SK-N-SH treated with all-trans-retinoic acid at 6 μM for 48 hours (cell line): Measurements from ENCODE around the gene SI.

Source experiments
- ATAC-seq: fragments of 200-7000 bp; cut with Tn5 transposase; 3 replicates; pipeline ENCODE4 v1.9.1; 2020; ENCODE audit warnings: mild to moderate bottlenecking, moderate library complexity
- ARNTL ChIP-seq: fragments of 450-650 bp; formaldehyde crosslinking; IDR thresholded peaks from 2 replicates; pipeline ENCODE4 v1.5.0; 2020; ENCODE audit warnings: low read depth, mild to moderate bottlenecking, moderate library complexity, borderline replicate concordance
- BACH2 ChIP-seq: fragments of 250-450 bp; sonication (Bioruptor Pico); IDR thresholded peaks from 2 replicates; pipeline ENCODE4 v1.9.0; 2021; ENCODE audit warnings: mild to moderate bottlenecking, borderline replicate concordance
- CREB5 ChIP-seq: fragments of 250-450 bp; sonication (Bioruptor Pico); IDR thresholded peaks from 2 replicates; pipeline ENCODE4 v1.5.1; 2020; ENCODE audit warnings: low read depth, mild to moderate bottlenecking, moderate library complexity
- CSRNP3 ChIP-seq: fragments of 250-450 bp; sonication (Bioruptor Pico); IDR thresholded peaks from 2 replicates; pipeline ENCODE4 v1.5.1; 2021; ENCODE audit warnings: mild to moderate bottlenecking, moderate library complexity
- ESRRG ChIP-seq: fragments of 250-450 bp; sonication (Bioruptor Pico); IDR thresholded peaks from 2 replicates; pipeline ENCODE4 v1.6.1; 2021; ENCODE audit warnings: mild to moderate bottlenecking
- GLIS3 ChIP-seq: fragments of 250-450 bp; sonication (Bioruptor Pico); IDR thresholded peaks from 2 replicates; pipeline ENCODE4 v1.5.0; 2020; ENCODE audit warnings: mild to moderate bottlenecking, moderate library complexity
- ISL1 ChIP-seq: fragments of 250-450 bp; sonication (Bioruptor Pico); IDR thresholded peaks from 2 replicates; pipeline ENCODE4 v2.1.2; 2022; ENCODE audit warnings: mild to moderate bottlenecking, moderate library complexity
- PATZ1 ChIP-seq: fragments of 250-450 bp; sonication (Bioruptor Pico); IDR thresholded peaks from 2 replicates; pipeline ENCODE4 v1.8.0; 2020; ENCODE audit warnings: mild to moderate bottlenecking, moderate library complexity, borderline replicate concordance
- POU6F1 ChIP-seq: fragments of 250-450 bp; sonication (Bioruptor Pico); IDR thresholded peaks from 2 replicates; pipeline ENCODE4 v1.8.0; 2021; ENCODE audit warnings: low read depth, mild to moderate bottlenecking, moderate library complexity, borderline replicate concordance
- PPARA ChIP-seq: fragments of 250-450 bp; sonication (Bioruptor Pico); IDR thresholded peaks from 2 replicates; pipeline ENCODE4 v1.5.0; 2020; ENCODE audit warnings: mild to moderate bottlenecking, borderline replicate concordance
- RARB ChIP-seq: fragments of 250-450 bp; sonication (Bioruptor Pico); IDR thresholded peaks from 2 replicates; pipeline ENCODE4 v1.8.0; 2021; ENCODE audit warnings: mild to moderate bottlenecking, moderate library complexity
- SNAI2 ChIP-seq: fragments of 250-450 bp; sonication (Bioruptor Pico); IDR thresholded peaks from 2 replicates; pipeline ENCODE4 v1.5.0; 2020; ENCODE audit warnings: mild to moderate bottlenecking, moderate library complexity
- TCF4 ChIP-seq: fragments of 250-450 bp; sonication (Bioruptor Pico); IDR thresholded peaks from 2 replicates; pipeline ENCODE4 v1.8.0; 2021; ENCODE audit warnings: mild to moderate bottlenecking, moderate library complexity, borderline replicate concordance
- TOX ChIP-seq: fragments of 250-450 bp; sonication (Bioruptor Pico); IDR thresholded peaks from 2 replicates; pipeline ENCODE4 v1.8.0; 2021; ENCODE audit warnings: mild to moderate bottlenecking, moderate library complexity, borderline replicate concordance
- TSHZ2 ChIP-seq: fragments of 250-450 bp; sonication (Bioruptor Pico); IDR thresholded peaks from 2 replicates; pipeline ENCODE4 v1.5.0; 2020; ENCODE audit warnings: mild to moderate bottlenecking, moderate library complexity
- ZC3H10 ChIP-seq: fragments of 250-450 bp; sonication (Bioruptor Pico); IDR thresholded peaks from 2 replicates; pipeline ENCODE4 v1.5.1; 2021; ENCODE audit warnings: mild to moderate bottlenecking, moderate library complexity
- ZFP3 ChIP-seq: fragments of 250-450 bp; sonication (Bioruptor Pico); IDR thresholded peaks from 2 replicates; pipeline ENCODE4 v1.5.0; 2020; ENCODE audit warnings: mild to moderate bottlenecking, moderate library complexity
- ZFP30 ChIP-seq: fragments of 450-650 bp; formaldehyde crosslinking; IDR thresholded peaks from 2 replicates; pipeline ENCODE4 v1.5.0; 2022; ENCODE audit warnings: mild to moderate bottlenecking, moderate library complexity
- ZNF565 ChIP-seq: fragments of 450-650 bp; formaldehyde crosslinking; conservative IDR thresholded peaks from 2 replicates; pipeline ENCODE4 v1.5.0; 2020; ENCODE audit warnings: low read depth, mild to moderate bottlenecking, moderate library complexity
- ZNF70 ChIP-seq: fragments of 450-650 bp; formaldehyde crosslinking; IDR thresholded peaks from 2 replicates; pipeline ENCODE4 v1.5.0; 2020; ENCODE audit warnings: mild to moderate bottlenecking, moderate library complexity
- ZNF8 ChIP-seq: fragments of 450-650 bp; formaldehyde crosslinking; IDR thresholded peaks from 2 replicates; pipeline ENCODE4 v1.5.0; 2020; ENCODE audit warnings: mild to moderate bottlenecking, moderate library complexity

The SI gene

GRCh38 chr3:165111401-165111800 is 33.1 kb upstream of the SI start:
- no peak for TF ChIP-seq CSRNP3 (CRISPR knock-in tag)
- ATAC-seq, result no peak

- ATAC-seq, result no peak
- TF ChIP-seq SNAI2, result no peak
- TF ChIP-seq ESRRG (CRISPR knock-in tag), result no peak
- no peak for TF ChIP-seq CREB5
- TF ChIP-seq PATZ1 (CRISPR knock-in tag), result no peak
- no peak for TF ChIP-seq ZNF70
- TF ChIP-seq ZNF8, result no peak
- TF ChIP-seq GLIS3 (CRISPR knock-in tag), result no peak
- TF ChIP-seq RARB (CRISPR knock-in tag), result no peak
- no peak for TF ChIP-seq CSRNP3 (CRISPR knock-in tag)
- no peak for TF ChIP-seq TCF4 (CRISPR knock-in tag)
- TF ChIP-seq ARNTL (CRISPR knock-in tag), result no peak
- TF ChIP-seq PPARA, result no peak
- no peak for TF ChIP-seq ISL1 (CRISPR knock-in tag)
- TF ChIP-seq TSHZ2 (CRISPR knock-in tag), result no peak
- TF ChIP-seq TOX, result no peak
These were observed 25.3 kb upstream of the SI start for GRCh38 chr3:165103616-165104015.

GRCh38 chr3:165082650-165083049 is 4.4 kb upstream of the SI start:
- ATAC-seq, result no peak
- TF ChIP-seq ESRRG (CRISPR knock-in tag) (no peak), PPARA (no peak), BACH2 (CRISPR knock-in tag) (no peak), ZFP3 (CRISPR knock-in tag) (no peak), TCF4 (CRISPR knock-in tag) (no peak), ISL1 (CRISPR knock-in tag) (no peak), ZC3H10 (CRISPR knock-in tag) (no peak), TOX (no peak), ZNF565 (CRISPR knock-in tag) (no peak)
- TF ChIP-seq, all 23 proteins: peak for 0

- no peak for ATAC-seq
- no peak for TF ChIP-seq POU6F1 (CRISPR knock-in tag)
- no peak for TF ChIP-seq ZFP3 (CRISPR knock-in tag)
- TF ChIP-seq PATZ1 (CRISPR knock-in tag), result no peak
- no peak for TF ChIP-seq ZFP30
- TF ChIP-seq ZNF8, result no peak
- no peak for TF ChIP-seq BACH2 (CRISPR knock-in tag)
- no peak for TF ChIP-seq ZNF565 (CRISPR knock-in tag)
- TF ChIP-seq TSHZ2 (CRISPR knock-in tag), result no peak
- TF ChIP-seq ZC3H10 (CRISPR knock-in tag), result no peak
- TF ChIP-seq ISL1 (CRISPR knock-in tag), result no peak
These were observed 2.9 kb upstream of the SI start for GRCh38 chr3:165081183-165081582.
